ENCODE data around the gene CALHM3. TPM values are rescaled to one million over a fixed set of nuclear protein-coding genes. Genes with fewer than 3 reads are reported as not detected.

Gene CALHM3
- total and polyA plus RNA-seq, 2 donors (not counting 3 experiments of a cell fraction or from before 2014, with no cell fraction given), result not detected

- Histone ChIP-seq H3K27me3 (ENCODE audit: control insufficient read depth in 2 of 2, insufficient read depth in 2 of 2, low read length in 2 of 2) (peaks cover 42 to 46% of the 10 kb centered on the region in 2 experiments), H3K9me1 (replicated peaks; ENCODE audit: control insufficient read depth, extremely low read depth, insufficient read depth, low read length) (no peaks in the 10 kb centered on the region), H3K4me1 (ENCODE audit: control insufficient read depth, extremely low read depth, insufficient read depth, low read length) (peaks cover 6% of the 10 kb centered on the region), H3K4me3 (replicated peaks in 1 of 3; ENCODE audit: insufficient read depth in 1 of 3, low read depth in 1 of 3, low read length in 3 of 3) (no peak overlapping the region), H3K27ac (ENCODE audit: insufficient read depth, low read depth, low read length) (no peak overlapping the region), H2AFZ (ENCODE audit: low read depth, low read length) (no peak overlapping the region), H3K9me3 (replicated peaks; ENCODE audit: control insufficient read depth, insufficient read depth, low read length) (no peaks in the 10 kb centered on the region), H4K20me1 (replicated peaks; ENCODE audit: control insufficient read depth, extremely low read depth, insufficient read depth, low read length) (no peaks in the 10 kb centered on the region), H3K79me2 (ENCODE audit: control insufficient read depth, insufficient read depth, low read length) (no peaks in the 10 kb centered on the region), H3K36me3 (ENCODE audit: control insufficient read depth in 2 of 2, extremely low read depth in 1 of 2, insufficient read depth in 2 of 2, low read length in 2 of 2) (no peaks in the 10 kb centered on the region), H3K4me2 (ENCODE audit: insufficient read depth, low read length) (no peak overlapping the region), H3K9ac (replicated peaks; ENCODE audit: extremely low read depth, insufficient read depth, low read length) (no peak overlapping the region)
- DNase-seq (ENCODE audit: low read depth, low spot score), result no peak
- TF ChIP-seq MAX (IDR thresholded peaks at IDR 0.05; ENCODE audit: insufficient read depth, insufficient read length), result no peak
- intact Hi-C loops (cut with micrococcal nuclease), result no loop called here
- no TSS peak for BruUV-seq (replicated peaks)
- FAIRE-seq, result peak; percentile 12
- POLR2A ChIA-PET, result no interaction called here
- CTCF ChIA-PET, result no interaction called here
- dilution Hi-C loops (cut with MboI; ENCODE audit: extremely low pct_ligation_motif_present, low sequenced_read_pairs), result no loop called here
Measured at GRCh38 chr10:103498936-103499638, 20.0 kb upstream of the CALHM3 start.

- intact Hi-C loops (cut with micrococcal nuclease) (no loop called here), dilution Hi-C loops (cut with MboI; ENCODE audit: extremely low pct_ligation_motif_present, low sequenced_read_pairs) (no loop called here)
- H3K36me3 ChIP-seq (ENCODE audit: control insufficient read depth in 2 of 2, extremely low read depth in 1 of 2, insufficient read depth in 2 of 2, low read length in 2 of 2), result no peaks in the 10 kb centered on the region
- DNase-seq (ENCODE audit: low read depth, low spot score) (no peak), FAIRE-seq (no peak)
- no peaks in the 10 kb centered on the region for H4K20me1 ChIP-seq (replicated peaks; ENCODE audit: control insufficient read depth, extremely low read depth, insufficient read depth, low read length)
- H3K27me3 ChIP-seq (ENCODE audit: control insufficient read depth in 2 of 2, insufficient read depth in 2 of 2, low read length in 2 of 2), result peaks cover 42 to 53% of the 10 kb centered on the region in 2 experiments
- no peaks in the 10 kb centered on the region for H3K9me1 ChIP-seq (replicated peaks; ENCODE audit: control insufficient read depth, extremely low read depth, insufficient read depth, low read length)
- no peak overlapping the region for H3K27ac ChIP-seq (ENCODE audit: insufficient read depth, low read depth, low read length)
- H3K79me2 ChIP-seq (ENCODE audit: control insufficient read depth, insufficient read depth, low read length), result no peaks in the 10 kb centered on the region
- H3K4me2 ChIP-seq (ENCODE audit: insufficient read depth, low read length), result no peak overlapping the region
- CTCF ChIA-PET, result no interaction called here
- no peak overlapping the region for H2AFZ ChIP-seq (ENCODE audit: low read depth, low read length)
- H3K9me3 ChIP-seq (replicated peaks; ENCODE audit: control insufficient read depth, insufficient read depth, low read length), result no peaks in the 10 kb centered on the region
- no peak overlapping the region for H3K4me3 ChIP-seq (replicated peaks in 1 of 3; ENCODE audit: insufficient read depth in 1 of 3, low read depth in 1 of 3, low read length in 3 of 3)
- POLR2A ChIA-PET, result no interaction called here
- H3K9ac ChIP-seq (replicated peaks; ENCODE audit: extremely low read depth, insufficient read depth, low read length), result no peak overlapping the region
- no peak for TF ChIP-seq MYC (IDR thresholded peaks at IDR 0.05; ENCODE audit: low read depth, low read length)
- no peak for TF ChIP-seq POLR2A (IDR thresholded peaks at IDR 0.05; ENCODE audit: low read depth, low read length)
- TF ChIP-seq JUN (IDR thresholded peaks at IDR 0.05; ENCODE audit: borderline replicate concordance, insufficient read depth, insufficient read length, low read depth), result no peak
- no peak for TF ChIP-seq POLR2AphosphoS5 (IDR thresholded peaks at IDR 0.05; ENCODE audit: insufficient read depth, low read depth, low read length)
- TF ChIP-seq GATA2 (IDR thresholded peaks at IDR 0.05; ENCODE audit: insufficient read depth, insufficient read length, low read depth, low read length), result no peak
- TF ChIP-seq MAX (IDR thresholded peaks at IDR 0.05; ENCODE audit: insufficient read depth, insufficient read length), result no peak
- no peak for TF ChIP-seq FOS (IDR thresholded peaks at IDR 0.05; ENCODE audit: borderline replicate concordance, insufficient read depth, low read length)
- TF ChIP-seq EZH2 (IDR thresholded peaks at IDR 0.05; ENCODE audit: borderline replicate concordance, low read depth, low read length, severe bottlenecking), result no peak
- TF ChIP-seq CTCF (IDR thresholded peaks at IDR 0.05; ENCODE audit: extremely low read depth in 1 of 2, insufficient read depth in 1 of 2, low read depth in 1 of 2, low read length in 2 of 2), result no peak
- H3K4me1 ChIP-seq (ENCODE audit: control insufficient read depth, extremely low read depth, insufficient read depth, low read length), result peaks cover 11% of the 10 kb centered on the region
- no TSS peak for BruUV-seq (replicated peaks)
Measured at GRCh38 chr10:103497161-103497915, 18.3 kb upstream of the CALHM3 start.
